Measurements from ENCODE around the gene COCH. TPM values are rescaled to one million over a fixed set of nuclear protein-coding genes. Genes with fewer than 3 reads are reported as not detected.
"Not testable (repeated sequence)": the region's sequence is repeated elsewhere in the genome, so short reads cannot be mapped to it uniquely, and the experiment has no call there.

The COCH gene
- total and polyA plus RNA-seq, 8 donors = 0.55 to 2.0 (median 1.4) TPM

DNA sequence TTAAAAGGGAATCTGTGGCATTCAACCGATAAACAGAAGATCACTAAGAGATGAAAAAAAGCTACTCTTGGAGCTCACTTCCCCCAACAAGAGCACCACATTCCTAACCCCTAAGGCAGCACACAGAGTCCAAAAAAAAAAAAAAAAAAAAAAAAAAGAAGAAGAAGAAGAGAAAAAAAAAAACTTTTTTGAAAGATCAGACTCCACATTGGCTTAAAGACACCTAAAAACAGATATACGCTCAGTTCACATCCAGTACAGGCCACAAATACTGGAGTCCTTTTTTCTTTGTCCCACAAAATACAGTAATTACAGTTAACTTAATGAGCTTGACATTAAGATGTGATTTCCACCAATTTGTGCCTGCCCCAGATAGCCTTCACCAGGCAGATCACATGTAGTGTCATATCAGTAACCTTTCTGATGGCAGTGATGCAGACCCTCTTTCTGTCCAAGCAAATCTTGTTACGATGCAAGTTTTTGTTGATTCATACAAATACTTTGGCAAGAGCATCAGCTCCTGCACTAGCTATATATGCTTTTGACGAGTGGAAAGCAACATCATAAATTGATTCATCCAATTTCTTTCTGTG lies 20.7 kb downstream of the COCH start:
- peaks cover 0 to 20% of the 10 kb centered on the region in 2 donors for H3K36me3 ChIP-seq
- intact Hi-C loops (cut with DNase I) = no loop called here
- no peaks in the 10 kb centered on the region for H3K27me3 ChIP-seq
- ATAC-seq (no peak), DNase-seq (no peak)
- H3K4me1 ChIP-seq = no peaks in the 10 kb centered on the region
- H3K9me3 ChIP-seq = no peaks in the 10 kb centered on the region
- TF ChIP-seq, protein P1, sequence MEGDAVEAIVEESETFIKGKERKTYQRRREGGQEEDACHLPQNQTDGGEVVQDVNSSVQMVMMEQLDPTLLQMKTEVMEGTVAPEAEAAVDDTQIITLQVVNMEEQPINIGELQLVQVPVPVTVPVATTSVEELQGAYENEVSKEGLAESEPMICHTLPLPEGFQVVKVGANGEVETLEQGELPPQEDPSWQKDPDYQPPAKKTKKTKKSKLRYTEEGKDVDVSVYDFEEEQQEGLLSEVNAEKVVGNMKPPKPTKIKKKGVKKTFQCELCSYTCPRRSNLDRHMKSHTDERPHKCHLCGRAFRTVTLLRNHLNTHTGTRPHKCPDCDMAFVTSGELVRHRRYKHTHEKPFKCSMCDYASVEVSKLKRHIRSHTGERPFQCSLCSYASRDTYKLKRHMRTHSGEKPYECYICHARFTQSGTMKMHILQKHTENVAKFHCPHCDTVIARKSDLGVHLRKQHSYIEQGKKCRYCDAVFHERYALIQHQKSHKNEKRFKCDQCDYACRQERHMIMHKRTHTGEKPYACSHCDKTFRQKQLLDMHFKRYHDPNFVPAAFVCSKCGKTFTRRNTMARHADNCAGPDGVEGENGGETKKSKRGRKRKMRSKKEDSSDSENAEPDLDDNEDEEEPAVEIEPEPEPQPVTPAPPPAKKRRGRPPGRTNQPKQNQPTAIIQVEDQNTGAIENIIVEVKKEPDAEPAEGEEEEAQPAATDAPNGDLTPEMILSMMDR (IDR thresholded peaks at IDR 0.05) = no peak
- H3K4me3 ChIP-seq = no peak overlapping the region
- H3K27ac ChIP-seq = no peak overlapping the region

DNA sequence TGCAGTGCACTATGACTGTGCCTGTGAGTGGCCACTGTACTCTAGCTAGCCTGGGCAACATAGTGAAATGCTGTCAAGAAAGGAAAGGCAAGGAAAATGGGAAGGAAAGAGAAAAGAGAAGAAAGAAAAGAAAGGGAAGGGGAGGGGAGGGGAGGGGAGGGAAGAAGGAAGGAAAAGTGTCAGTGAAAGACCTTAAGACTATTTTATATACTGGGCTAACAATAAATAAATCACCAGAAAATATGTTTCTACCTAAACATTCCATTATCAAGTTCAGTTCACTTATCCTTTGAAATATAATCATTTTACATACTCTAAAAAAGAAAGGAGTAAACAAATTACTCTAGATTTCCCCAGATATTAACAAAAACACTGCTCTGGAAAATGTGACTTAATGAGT lies 22.1 kb downstream of the COCH start:
- TF ChIP-seq, protein P1 (IDR thresholded peaks at IDR 0.05) = no peak
- Histone ChIP-seq H3K9me3 (no peaks in the 10 kb centered on the region), H3K4me1 (no peaks in the 10 kb centered on the region), H3K36me3 (peaks cover 0 to 28% of the 10 kb centered on the region in 2 donors), H3K27me3 (no peaks in the 10 kb centered on the region), H3K27ac (no peak overlapping the region), H3K4me3 (no peak overlapping the region)
- intact Hi-C loops (cut with DNase I) = no loop called here
- DNase-seq (no peak), ATAC-seq (no peak)

DNA sequence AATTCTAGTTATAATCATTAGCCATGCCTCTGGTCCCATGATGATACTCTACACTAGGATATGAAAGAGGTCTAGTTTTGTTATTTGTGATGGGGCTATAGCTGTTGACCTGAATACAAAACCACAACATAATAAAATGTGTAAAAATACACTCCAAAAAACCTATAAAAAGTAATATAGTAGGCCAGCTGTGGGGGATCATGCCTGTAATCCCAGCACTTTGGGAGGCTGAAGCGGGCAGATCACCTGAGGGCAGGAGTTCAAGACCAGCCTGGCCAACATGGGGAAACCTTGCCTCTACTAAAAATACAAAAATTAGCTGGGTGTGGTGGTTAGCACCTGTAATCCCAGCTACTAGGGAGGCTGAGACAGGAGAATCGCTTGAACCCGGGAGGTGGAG lies 22.8 kb downstream of the COCH start:
- H3K4me1 ChIP-seq; H3K27ac ChIP-seq; H3K4me3 ChIP-seq; H3K27me3 ChIP-seq; intact Hi-C loops (cut with DNase I); H3K9me3 ChIP-seq; ATAC-seq; DNase-seq: not testable (repeated sequence)
- H3K36me3 ChIP-seq = peaks cover 0 to 32% of the 10 kb centered on the region in 2 donors

DNA sequence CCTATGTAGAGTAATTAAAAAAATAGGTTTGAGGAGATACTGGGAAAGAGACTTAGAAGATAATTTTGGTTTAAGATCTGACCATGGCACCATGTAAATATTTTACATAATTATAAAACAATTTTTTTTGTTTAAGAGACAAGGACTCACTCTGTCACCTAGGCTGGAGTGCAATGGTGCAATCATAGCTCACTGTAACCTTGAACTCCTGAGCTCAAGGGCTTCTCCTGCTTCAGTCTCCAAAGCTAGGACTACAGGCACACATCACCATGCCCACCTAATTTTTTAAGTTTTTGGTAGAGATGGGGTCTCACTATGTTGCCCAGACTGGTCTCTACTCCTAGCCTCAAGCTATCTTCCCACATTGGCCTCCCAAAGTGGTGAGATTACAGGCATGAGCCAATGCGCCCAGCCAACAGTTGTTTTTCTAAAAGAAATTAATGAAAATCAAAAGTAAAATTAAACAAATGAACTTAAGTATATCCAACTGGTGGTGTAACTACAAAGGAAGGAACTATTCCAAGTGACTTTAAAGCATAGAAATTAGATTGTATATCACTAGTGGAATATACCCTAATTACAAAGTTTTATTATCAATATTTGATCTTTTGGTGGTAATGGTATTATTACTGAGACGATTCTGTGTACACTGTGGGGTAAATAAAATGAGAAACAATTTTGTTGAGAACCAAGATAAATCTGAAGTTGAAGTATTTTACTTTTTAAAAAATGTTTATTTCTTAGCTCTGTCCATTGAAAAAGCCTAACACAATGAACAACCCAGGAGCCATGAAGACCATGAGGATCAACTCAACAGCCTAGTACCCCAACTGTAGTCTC lies 29.1 kb downstream of the COCH start:
- ATAC-seq = no peak
- Histone ChIP-seq H3K27me3 (no peaks in the 10 kb centered on the region), H3K4me1 (no peaks in the 10 kb centered on the region), H3K27ac (no peak overlapping the region), H3K36me3 (peaks cover 0 to 53% of the 10 kb centered on the region in 2 donors), H3K9me3 (no peaks in the 10 kb centered on the region), H3K4me3 (no peak overlapping the region)
- TF ChIP-seq, protein P1 (IDR thresholded peaks at IDR 0.05) = no peak
- no peak for DNase-seq
- intact Hi-C loops (cut with DNase I) = loop anchor here in 1 of 2 donors (10.0 kb wide), 1 partner anchor 249 kb away; no protein-coding TSS in a partner anchor

DNA sequence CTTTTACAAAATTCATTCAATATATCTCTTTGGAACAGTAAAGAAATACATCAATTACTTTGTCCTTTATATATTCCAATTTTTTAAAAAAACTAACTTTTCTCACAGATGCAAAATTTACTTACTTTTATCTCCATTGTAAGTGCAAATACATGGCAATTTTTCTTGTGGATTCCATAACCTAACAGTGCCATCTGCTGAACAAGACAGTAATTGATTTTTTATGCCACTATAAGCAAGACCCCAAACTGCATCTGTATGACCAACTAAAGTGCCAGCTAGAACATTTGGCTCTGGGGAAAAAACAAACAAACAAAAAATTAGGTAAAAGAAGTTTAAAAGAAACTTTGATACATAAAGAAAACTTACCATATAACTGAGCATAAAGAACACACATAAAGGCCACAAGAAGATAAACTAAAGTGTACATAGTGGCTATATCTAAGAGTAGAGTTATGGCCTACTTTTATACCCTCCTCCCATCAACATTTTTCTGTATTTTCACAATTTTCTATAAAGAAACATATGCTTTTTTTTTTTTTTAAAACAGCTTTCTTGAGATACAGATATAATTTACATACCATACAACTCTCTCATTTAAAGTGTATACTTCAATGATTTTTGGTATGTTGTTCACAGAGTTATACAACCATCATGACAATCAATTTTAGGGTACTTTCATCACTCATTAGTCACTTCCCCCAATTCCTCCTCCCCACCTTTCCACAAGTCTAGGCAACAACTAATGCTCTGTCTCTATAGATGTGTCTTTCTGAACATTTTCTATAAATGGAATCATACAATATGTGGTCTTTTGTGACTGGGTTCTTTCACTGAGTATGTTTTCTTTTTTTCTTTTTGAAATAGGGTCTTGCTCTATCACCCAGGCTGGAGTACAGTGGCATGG lies 32.6 kb downstream of the COCH start:
- Histone ChIP-seq H3K4me3 (no peak overlapping the region), H3K4me1 (no peaks in the 10 kb centered on the region), H3K36me3 (peaks cover 0 to 70% of the 10 kb centered on the region in 2 donors), H3K9me3 (no peaks in the 10 kb centered on the region), H3K27me3 (no peaks in the 10 kb centered on the region), H3K27ac (no peak overlapping the region)
- TF ChIP-seq, protein P1 (IDR thresholded peaks at IDR 0.05) = peak in 1 of 2 donors; percentile 10
- DNase-seq (peak in 1 of 4 donors; percentile 24), ATAC-seq (peak; percentile 41)
- intact Hi-C loops (cut with DNase I) = loop anchor here in 1 of 2 donors (10.0 kb wide), 1 partner anchor 252 kb away; no protein-coding TSS in a partner anchor
